CD14-positive monocyte (primary cell): ENCODE data around the gene SERPINA3. TPM values are rescaled to one million over a fixed set of nuclear protein-coding genes. Genes with fewer than 3 reads are reported as not detected.

Experiments used
- DNase-seq, 3 donors: peaks; one replicate each; pipeline ENCODE4 v3.0.0-alpha.2; 2011 to 2022
- H2AFZ ChIP-seq: 2 replicates; pipeline ENCODE4 v1.6.0; 2012; ENCODE audit warnings: mild to moderate bottlenecking, low read depth, low read length, inconsistent platforms; ENCODE audit not compliant: insufficient read depth, poor library complexity, severe bottlenecking
- H3K27ac ChIP-seq, 2 donors: 1 replicate in 1 of 2; 2 replicates in 1 of 2; pipeline ENCODE4 v1.5.1; 2012 to 2013; ENCODE audit warnings: low read length in 2 of 2, control low read depth in 1 of 2, inconsistent platforms in 1 of 2, low read depth in 1 of 2, mild to moderate bottlenecking in 1 of 2
- H3K27me3 ChIP-seq, 2 donors: one replicate each; pipeline versions ENCODE4 v1.6.0 to v1.6.1; 2011 to 2013; ENCODE audit warnings: low read length in 2 of 2; ENCODE audit not compliant: control insufficient read depth in 2 of 2, insufficient read depth in 2 of 2
- H3K36me3 ChIP-seq, 2 donors: replicated peaks in 1 of 2; 1 replicate in 1 of 2; 2 replicates in 1 of 2; pipeline versions ENCODE4 v1.5.1 to v1.6.1; 2012 to 2013; ENCODE audit warnings: low read length in 2 of 2, control low read depth in 1 of 2, inconsistent platforms in 1 of 2, mild to moderate bottlenecking in 1 of 2; ENCODE audit not compliant: insufficient read depth in 2 of 2, control insufficient read depth in 1 of 2
- H3K4me1 ChIP-seq, 2 donors: 1 replicate in 1 of 2; 2 replicates in 1 of 2; pipeline versions ENCODE4 v1.5.1 to v1.6.1; 2012 to 2013; ENCODE audit warnings: low read length in 2 of 2, control low read depth in 1 of 2, inconsistent platforms in 1 of 2, mild to moderate bottlenecking in 1 of 2, moderate library complexity in 1 of 2; ENCODE audit not compliant: insufficient read depth in 2 of 2, control insufficient read depth in 1 of 2
- H3K4me2 ChIP-seq: replicated peaks from 2 replicates; pipeline ENCODE3; 2012; ENCODE audit warnings: low read length, moderate library complexity, mild to moderate bottlenecking; ENCODE audit not compliant: poor library complexity, severe bottlenecking; ENCODE audit errors: extremely low read depth
- H3K4me3 ChIP-seq, 3 experiments: fragments of 200-600 bp in 1 of 3; sonication (generic) in 1 of 3; replicated peaks in 1 of 3; 1 replicate in 2 of 3; 2 replicates in 1 of 3; pipeline ENCODE4 v1.5.1; 2011 to 2013; ENCODE audit warnings: low read length in 3 of 3, mild to moderate bottlenecking in 3 of 3, control low read depth in 2 of 3, low read depth in 2 of 3, inconsistent platforms in 1 of 3, moderate library complexity in 1 of 3
- H3K79me2 ChIP-seq: 2 replicates; pipeline ENCODE4 v1.6.0; 2012; ENCODE audit warnings: mild to moderate bottlenecking, control low read depth, inconsistent platforms, low read length, moderate library complexity; ENCODE audit not compliant: insufficient read depth
- H3K9ac ChIP-seq: 2 replicates; pipeline ENCODE4 v1.6.0; 2017; ENCODE audit warnings: low read length, mild to moderate bottlenecking; ENCODE audit not compliant: insufficient read depth, poor library complexity, severe bottlenecking
- H3K9me3 ChIP-seq, 2 donors: replicated peaks in 1 of 2; 1 replicate in 1 of 2; 2 replicates in 1 of 2; pipeline versions ENCODE4 v1.5.1 to v1.6.1; 2012 to 2013; ENCODE audit warnings: low read length in 2 of 2, control low read depth in 1 of 2; ENCODE audit not compliant: control insufficient read depth in 1 of 2, insufficient read depth in 1 of 2
- H4K20me1 ChIP-seq: 2 replicates; pipeline ENCODE4 v1.6.0; 2012; ENCODE audit warnings: mild to moderate bottlenecking, low read length, control low read depth, moderate library complexity; ENCODE audit not compliant: insufficient read depth
- H3K27ac Mint-ChIP-seq, 7 donors: one replicate each; pipeline ENCODE4 v1.8.0; 2020; ENCODE audit warnings: mild to moderate bottlenecking in 7 of 7, mixed read lengths in 7 of 7, moderate library complexity in 6 of 7, inconsistent platforms in 2 of 7
- H3K27me3 Mint-ChIP-seq, 3 donors: one replicate each; pipeline ENCODE4 v1.8.0; 2021 to 2022; ENCODE audit warnings: low read depth in 3 of 3, mild to moderate bottlenecking in 3 of 3, mixed read lengths in 3 of 3, moderate library complexity in 3 of 3, inconsistent platforms in 1 of 3
- H3K36me3 Mint-ChIP-seq, 2 donors: one replicate each; pipeline ENCODE4 v1.8.0; 2020; ENCODE audit warnings: mixed read lengths in 2 of 2, inconsistent platforms in 1 of 2, mild to moderate bottlenecking in 1 of 2
- H3K4me1 Mint-ChIP-seq: one replicate; pipeline ENCODE4 v1.8.0; 2020; ENCODE audit warnings: mild to moderate bottlenecking, mixed read lengths
- H3K4me3 Mint-ChIP-seq, 2 donors: one replicate each; pipeline ENCODE4 v1.8.0; 2020; ENCODE audit warnings: mild to moderate bottlenecking in 2 of 2, mixed read lengths in 2 of 2, moderate library complexity in 1 of 2
- H3K9me3 Mint-ChIP-seq, 7 donors: one replicate each; pipeline ENCODE4 v1.8.0; 2020 to 2022; ENCODE audit warnings: mixed read lengths in 7 of 7, mild to moderate bottlenecking in 6 of 7, moderate library complexity in 6 of 7, inconsistent platforms in 2 of 7
- WGBS: methylation state at CpG from one replicate; pipeline ENCODE4 v1.1.5; 2013; ENCODE audit warnings: missing lambda C conversion rate; ENCODE audit not compliant: insufficient coverage; 5-methylcytosine and 5-hydroxymethylcytosine counted together
- intact Hi-C, 2 donors: fragments of 100-400 bp; cut with micrococcal nuclease; formaldehyde crosslinking; loops; one replicate each; pipeline versions ENCODE4 v1.15.0 to v1.15.1; 2023
- polyA plus RNA-seq, 3 donors: library from polyadenylated mRNA; depleted of rRNA in 1 of 3; unstranded in 2 of 3; stranded (reverse) in 1 of 3; fragments of 300-500 nt in 2 of 3; fragments of >200 nt in 1 of 3; fragmentation: Illumina TruSeq in 2 of 3; gene quantifications; 1 replicate in 2 of 3; 2 replicates in 1 of 3; pipeline ENCODE4 v1.2.3, GENCODE V29; 2012 to 2021
- TF ChIP-seq, protein P1 (sequence below): fragments of 200-600 bp; IDR thresholded peaks from one replicate; pipeline ENCODE4 v1.8.0; 2022; ENCODE audit warnings: antibody characterized with exemption, mild to moderate bottlenecking

SERPINA3 gene
- polyA plus RNA-seq, 3 donors: not detected

DNA sequence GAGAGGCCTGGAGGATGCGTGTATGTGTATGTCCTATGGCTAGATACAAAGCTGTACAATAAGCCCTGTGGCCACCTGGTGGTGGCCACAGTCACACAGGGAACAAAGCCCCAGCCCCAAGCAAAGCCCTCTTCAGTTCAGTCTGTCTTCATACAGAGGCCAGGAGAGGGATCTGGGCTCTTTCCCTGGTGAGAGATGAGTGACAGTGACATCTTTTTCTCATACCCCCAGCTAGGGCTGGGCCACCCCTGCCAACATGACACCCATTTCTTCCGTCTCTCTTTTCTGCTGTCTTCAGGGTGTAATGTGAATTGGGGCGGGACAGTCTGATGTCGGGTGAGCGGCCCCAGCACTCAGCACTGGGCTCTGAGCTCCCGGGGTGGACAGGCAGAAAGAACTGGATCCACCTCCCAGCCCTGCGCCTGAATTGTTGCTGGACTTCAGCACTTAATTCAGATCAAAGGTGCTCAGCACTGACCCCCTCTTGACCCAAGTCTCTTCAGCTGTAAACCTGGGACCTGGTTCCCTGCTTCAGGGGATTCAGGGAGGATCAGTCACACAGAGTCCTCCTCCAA is 59.8 kb downstream of the SERPINA3 start:
- no peak overlapping the region for H3K9ac ChIP-seq
- TF ChIP-seq, protein P1, sequence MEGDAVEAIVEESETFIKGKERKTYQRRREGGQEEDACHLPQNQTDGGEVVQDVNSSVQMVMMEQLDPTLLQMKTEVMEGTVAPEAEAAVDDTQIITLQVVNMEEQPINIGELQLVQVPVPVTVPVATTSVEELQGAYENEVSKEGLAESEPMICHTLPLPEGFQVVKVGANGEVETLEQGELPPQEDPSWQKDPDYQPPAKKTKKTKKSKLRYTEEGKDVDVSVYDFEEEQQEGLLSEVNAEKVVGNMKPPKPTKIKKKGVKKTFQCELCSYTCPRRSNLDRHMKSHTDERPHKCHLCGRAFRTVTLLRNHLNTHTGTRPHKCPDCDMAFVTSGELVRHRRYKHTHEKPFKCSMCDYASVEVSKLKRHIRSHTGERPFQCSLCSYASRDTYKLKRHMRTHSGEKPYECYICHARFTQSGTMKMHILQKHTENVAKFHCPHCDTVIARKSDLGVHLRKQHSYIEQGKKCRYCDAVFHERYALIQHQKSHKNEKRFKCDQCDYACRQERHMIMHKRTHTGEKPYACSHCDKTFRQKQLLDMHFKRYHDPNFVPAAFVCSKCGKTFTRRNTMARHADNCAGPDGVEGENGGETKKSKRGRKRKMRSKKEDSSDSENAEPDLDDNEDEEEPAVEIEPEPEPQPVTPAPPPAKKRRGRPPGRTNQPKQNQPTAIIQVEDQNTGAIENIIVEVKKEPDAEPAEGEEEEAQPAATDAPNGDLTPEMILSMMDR: no peak
- H3K27me3 Mint-ChIP-seq: peaks cover 16 to 19% (median 17%) of the 10 kb centered on the region in 3 donors
- peaks cover 0 to 2% (median 0%) of the 10 kb centered on the region in 7 donors for H3K9me3 Mint-ChIP-seq
- H3K27me3 ChIP-seq: no peaks in the 10 kb centered on the region
- no peaks in the 10 kb centered on the region for H3K36me3 Mint-ChIP-seq
- H3K36me3 ChIP-seq: no peaks in the 10 kb centered on the region
- no peak overlapping the region for H2AFZ ChIP-seq
- 91% methylated on average over 6 of the region's 7 CpGs for WGBS
- H3K4me3 Mint-ChIP-seq: no peak overlapping the region
- H3K27ac Mint-ChIP-seq: peak overlapping the region in 1 of 7 donors; percentile 70
- H3K27ac ChIP-seq: no peak overlapping the region
- no peaks in the 10 kb centered on the region for H4K20me1 ChIP-seq
- H3K4me1 Mint-ChIP-seq: no peaks in the 10 kb centered on the region
- no peaks in the 10 kb centered on the region for H3K4me1 ChIP-seq
- intact Hi-C loops: no loop called here
- no peak for DNase-seq
- no peak overlapping the region for H3K4me2 ChIP-seq
- no peaks in the 10 kb centered on the region for H3K79me2 ChIP-seq
- no peak overlapping the region for H3K4me3 ChIP-seq
- H3K9me3 ChIP-seq: no peaks in the 10 kb centered on the region

DNA sequence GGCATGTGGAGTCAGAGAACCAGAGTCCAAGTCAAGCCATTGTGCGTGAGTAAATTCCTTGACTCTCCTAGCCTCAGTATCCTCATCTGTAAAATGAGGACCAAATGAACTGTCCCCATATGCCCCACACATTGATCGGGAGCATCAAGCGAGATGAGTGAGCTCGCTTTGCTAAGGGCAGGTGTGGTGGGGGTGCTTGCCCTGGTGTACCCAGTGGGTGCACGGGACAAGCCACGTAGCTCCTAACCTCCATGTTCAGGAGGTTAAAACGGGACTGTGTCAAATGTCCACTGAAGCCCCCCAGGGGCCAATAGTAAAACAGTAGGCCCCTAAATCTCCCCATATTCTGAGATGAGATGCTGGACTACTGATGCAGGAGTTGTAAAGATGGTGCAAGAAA is 60.9 kb downstream of the SERPINA3 start:
- H3K36me3 ChIP-seq: no peaks in the 10 kb centered on the region
- H3K27ac Mint-ChIP-seq: no peak overlapping the region
- H3K4me1 Mint-ChIP-seq: no peaks in the 10 kb centered on the region
- H4K20me1 ChIP-seq: no peaks in the 10 kb centered on the region
- H2AFZ ChIP-seq: no peak overlapping the region
- no peak overlapping the region for H3K9ac ChIP-seq
- TF ChIP-seq, protein P1: no peak
- intact Hi-C loops: no loop called here
- no peak overlapping the region for H3K4me3 ChIP-seq
- H3K27me3 ChIP-seq: no peaks in the 10 kb centered on the region
- no peaks in the 10 kb centered on the region for H3K79me2 ChIP-seq
- peaks cover 0 to 2% (median 0%) of the 10 kb centered on the region in 7 donors for H3K9me3 Mint-ChIP-seq
- no peak for DNase-seq
- no peaks in the 10 kb centered on the region for H3K4me1 ChIP-seq
- no peaks in the 10 kb centered on the region for H3K36me3 Mint-ChIP-seq
- H3K4me2 ChIP-seq: no peak overlapping the region
- 100% methylated on average over 2 of the region's 7 CpGs for WGBS
- no peaks in the 10 kb centered on the region for H3K9me3 ChIP-seq
- peaks cover 14 to 17% (median 15%) of the 10 kb centered on the region in 3 donors for H3K27me3 Mint-ChIP-seq
- no peak overlapping the region for H3K27ac ChIP-seq
- no peak overlapping the region for H3K4me3 Mint-ChIP-seq

Other genes starting within 250 kb of the SERPINA3 start
- gene SERPINA2, start 245.7 kb upstream of the SERPINA3 start, polyA plus RNA-seq: under 1 TPM in 1 of 3 donors, not detected in 2; 0.09 TPM
- 1,000 to 10,000 TPM; 1,278 to 2,075 (median 2,042) TPM for gene SERPINA1, start 223.8 kb upstream of the SERPINA3 start, polyA plus RNA-seq
- not detected for gene SERPINA11, start 159.6 kb upstream of the SERPINA3 start, polyA plus RNA-seq
- not detected for gene SERPINA9, start 136.2 kb upstream of the SERPINA3 start, polyA plus RNA-seq
- gene SERPINA12, start 102.9 kb upstream of the SERPINA3 start, polyA plus RNA-seq: not detected
- gene SERPINA4, start 50.9 kb upstream of the SERPINA3 start, polyA plus RNA-seq: not detected
- gene SERPINA5, start 31.0 kb upstream of the SERPINA3 start, polyA plus RNA-seq: not detected
- not detected for gene GSC, start 157.7 kb downstream of the SERPINA3 start, polyA plus RNA-seq